Tibial nerve (tissue), 3 donors: ENCODE data around the gene RNF207.

ENCODE experiments used
- CTCF ChIP-seq, 5 experiments: fragments of 200-600 bp in 3 of 5; fragments of 450-650 bp in 2 of 5; sonication (generic) in 3 of 5; IDR thresholded peaks; one replicate each; pipeline ENCODE4 v1.5.1; 2016 to 2019; ENCODE audit warnings: antibody characterized with exemption in 5 of 5, mild to moderate bottlenecking in 3 of 5, moderate library complexity in 2 of 5
- POLR2A ChIP-seq, 2 donors: fragments of 450-650 bp; IDR thresholded peaks; one replicate each; pipeline ENCODE4 v1.6.1; 2017; ENCODE audit warnings: antibody characterized with exemption in 2 of 2, mild to moderate bottlenecking in 2 of 2, moderate library complexity in 2 of 2

GRCh38 chr1:6166221-6166620, 39.7 kb upstream of the RNF207 start:
- TF ChIP-seq CTCF (IDR thresholded peaks at IDR 0.05) (no peak), POLR2A (IDR thresholded peaks at IDR 0.05) (no peak)
